Fibroblast of lung (primary cell): ENCODE data around the gene MCF2L. TPM values are rescaled to one million over a fixed set of nuclear protein-coding genes. Genes with fewer than 3 reads are reported as not detected.

Experiments
- DNase-seq, 2 donors: peaks; one replicate each; pipeline versions ENCODE4 v3.0.0 to v3.0.0-alpha.2; 2010; ENCODE audit warnings: low read depth in 2 of 2
- H2AFZ ChIP-seq: 2 replicates; pipeline ENCODE4 v1.5.1; 2012; ENCODE audit warnings: low read length, control low read depth, inconsistent platforms
- H3K27ac ChIP-seq: 2 replicates; pipeline ENCODE4 v1.5.1; 2011; ENCODE audit warnings: low read length, control low read depth; ENCODE audit not compliant: insufficient read depth
- H3K27me3 ChIP-seq: 2 replicates; pipeline ENCODE4 v1.5.1; 2011; ENCODE audit warnings: mild to moderate bottlenecking, low read length; ENCODE audit not compliant: control insufficient read depth, insufficient read depth
- H3K36me3 ChIP-seq: 2 replicates; pipeline ENCODE4 v1.5.1; 2011; ENCODE audit warnings: low read length; ENCODE audit not compliant: control insufficient read depth, insufficient read depth
- H3K4me1 ChIP-seq: 2 replicates; pipeline ENCODE4 v1.5.1; 2011; ENCODE audit warnings: low read length; ENCODE audit not compliant: control insufficient read depth, insufficient read depth; ENCODE audit errors: extremely low read depth
- H3K4me2 ChIP-seq: 2 replicates; pipeline ENCODE4 v1.5.1; 2011; ENCODE audit warnings: low read length, control low read depth; ENCODE audit not compliant: insufficient read depth; ENCODE audit errors: extremely low read depth
- H3K4me3 ChIP-seq, 4 experiments: fragments of 200-600 bp in 1 of 4; sonication (generic) in 1 of 4; replicated peaks in 1 of 4; 2 replicates each; pipeline ENCODE4 v1.5.1; 2011 to 2016; ENCODE audit warnings: low read length in 4 of 4, low read depth in 3 of 4, mild to moderate bottlenecking in 3 of 4, control low read depth in 2 of 4, inconsistent platforms in 1 of 4, mixed read lengths in 1 of 4; ENCODE audit not compliant: insufficient read depth in 1 of 4; ENCODE audit errors: control extremely low read depth in 1 of 4
- H3K79me2 ChIP-seq: 2 replicates; pipeline ENCODE4 v1.5.1; 2012; ENCODE audit warnings: mild to moderate bottlenecking, low read length, inconsistent platforms; ENCODE audit not compliant: control insufficient read depth, insufficient read depth
- H3K9ac ChIP-seq: 2 replicates; pipeline ENCODE4 v1.5.1; 2011; ENCODE audit warnings: mild to moderate bottlenecking, low read length, control low read depth; ENCODE audit not compliant: insufficient read depth
- H3K9me3 ChIP-seq: 2 replicates; pipeline ENCODE4 v1.5.1; 2012; ENCODE audit warnings: low read depth, low read length; ENCODE audit not compliant: control insufficient read depth, insufficient read depth
- H4K20me1 ChIP-seq: 2 replicates; pipeline ENCODE4 v1.5.1; 2011; ENCODE audit warnings: low read length; ENCODE audit not compliant: control insufficient read depth, insufficient read depth; ENCODE audit errors: extremely low read depth
- CTCF ChIP-seq, 2 donors: IDR thresholded peaks in 1 of 2; conservative IDR thresholded peaks in 1 of 2; 1 replicate in 1 of 2; 2 replicates in 1 of 2; pipeline ENCODE4 v1.5.1; 2011 to 2012; ENCODE audit warnings: low read length in 2 of 2, control low read depth in 1 of 2, inconsistent platforms in 1 of 2, low read depth in 1 of 2, mild to moderate bottlenecking in 1 of 2
- EZH2 ChIP-seq: IDR thresholded peaks from 2 replicates; pipeline ENCODE4 v1.5.1; 2012; ENCODE audit warnings: low read length, control low read depth, mild to moderate bottlenecking; ENCODE audit errors: missing control alignments
- polyA plus RNA-seq, 2 donors: library from polyadenylated mRNA; depleted of rRNA in 1 of 2; stranded (reverse) in 1 of 2; unstranded in 1 of 2; fragments of >200 nt; gene quantifications; 2 replicates each; pipeline ENCODE4 v1.2.1, GENCODE V29; 2011 to 2012; ENCODE audit warnings: missing spikeins in 1 of 2
- total RNA-seq: library from RNA; depleted of rRNA; stranded (reverse); fragments of >200 nt; gene quantifications from 2 replicates; pipeline ENCODE4 v1.2.1, GENCODE V29; 2014

MCF2L gene
- total and polyA plus RNA-seq, 2 donors (not counting 1 experiment from before 2014, with no cell fraction given) = 0.18 to 3.3 TPM

DNA sequence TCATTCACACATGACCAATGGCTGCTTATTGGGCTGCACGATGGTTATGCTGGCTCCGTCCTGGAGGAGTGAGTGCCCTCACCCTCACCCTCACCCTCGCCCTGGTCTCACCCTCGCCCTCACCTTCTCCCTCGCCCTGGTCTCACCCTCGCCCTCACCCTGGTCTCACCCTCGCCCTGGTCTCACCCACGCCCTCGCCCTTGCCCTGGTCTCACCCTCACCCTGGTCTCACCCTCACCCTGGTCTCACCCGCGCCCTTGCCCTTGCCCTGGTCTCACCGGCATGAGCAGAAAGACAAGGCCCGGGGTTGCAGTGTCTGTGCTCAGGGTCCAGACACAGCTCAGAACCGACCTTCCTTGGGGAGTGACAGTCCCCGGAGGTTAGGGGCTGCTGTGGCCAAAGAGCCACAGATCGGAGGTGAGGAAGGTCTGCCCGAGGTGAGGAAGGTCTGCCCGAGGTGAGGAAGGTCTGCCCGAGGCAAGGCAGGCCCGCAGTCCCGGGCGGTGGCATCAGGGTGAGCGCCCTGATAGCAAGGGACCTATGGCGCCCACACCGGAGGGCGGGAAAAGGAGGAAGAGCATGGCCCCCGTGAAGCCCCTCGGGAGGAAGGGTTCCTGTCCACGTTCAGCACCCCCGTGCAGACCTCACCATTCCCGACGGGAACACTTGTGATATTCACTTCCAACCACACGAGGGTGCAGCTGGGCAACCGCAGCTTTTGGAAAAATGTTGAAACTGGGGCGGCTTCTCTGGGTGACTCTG is 65.6 kb downstream of the MCF2L start:
- H3K4me3 ChIP-seq = no peak overlapping the region
- no peak overlapping the region for H3K27ac ChIP-seq
- no peaks in the 10 kb centered on the region for H3K4me1 ChIP-seq
- no peaks in the 10 kb centered on the region for H3K79me2 ChIP-seq
- no peak overlapping the region for H2AFZ ChIP-seq
- DNase-seq = peak; percentile 36 to 72
- peak overlapping the region; percentile 75 for H3K4me2 ChIP-seq
- H4K20me1 ChIP-seq = no peaks in the 10 kb centered on the region
- no peaks in the 10 kb centered on the region for H3K9me3 ChIP-seq
- no peaks in the 10 kb centered on the region for H3K27me3 ChIP-seq
- no peak overlapping the region for H3K9ac ChIP-seq
- TF ChIP-seq EZH2 (no peak), CTCF (conservative IDR thresholded peaks at IDR 0.05 in 1 of 2, IDR thresholded peaks at IDR 0.05 in 1 of 2; ENCODE audit: low read depth in 1 of 2, low read length in 2 of 2) (peak; percentile 76 to 78)
- H3K36me3 ChIP-seq = no peaks in the 10 kb centered on the region

- Histone ChIP-seq H3K9ac (no peak overlapping the region), H2AFZ (no peak overlapping the region), H3K27me3 (peaks cover 2% of the 10 kb centered on the region), H3K27ac (no peak overlapping the region), H3K4me3 (peak overlapping the region in 1 of 4 experiments; percentile 14), H3K36me3 (no peaks in the 10 kb centered on the region), H3K4me2 (peak overlapping the region; percentile 75), H3K9me3 (no peaks in the 10 kb centered on the region), H3K4me1 (no peaks in the 10 kb centered on the region), H3K79me2 (no peaks in the 10 kb centered on the region), H4K20me1 (no peaks in the 10 kb centered on the region)
- no peak for DNase-seq
- TF ChIP-seq CTCF (conservative IDR thresholded peaks at IDR 0.05 in 1 of 2, IDR thresholded peaks at IDR 0.05 in 1 of 2; ENCODE audit: low read depth in 1 of 2, low read length in 2 of 2) (no peak), EZH2 (no peak)
Measured at GRCh38 chr13:113035213-113035800, 66.3 kb downstream of the MCF2L start.

DNA sequence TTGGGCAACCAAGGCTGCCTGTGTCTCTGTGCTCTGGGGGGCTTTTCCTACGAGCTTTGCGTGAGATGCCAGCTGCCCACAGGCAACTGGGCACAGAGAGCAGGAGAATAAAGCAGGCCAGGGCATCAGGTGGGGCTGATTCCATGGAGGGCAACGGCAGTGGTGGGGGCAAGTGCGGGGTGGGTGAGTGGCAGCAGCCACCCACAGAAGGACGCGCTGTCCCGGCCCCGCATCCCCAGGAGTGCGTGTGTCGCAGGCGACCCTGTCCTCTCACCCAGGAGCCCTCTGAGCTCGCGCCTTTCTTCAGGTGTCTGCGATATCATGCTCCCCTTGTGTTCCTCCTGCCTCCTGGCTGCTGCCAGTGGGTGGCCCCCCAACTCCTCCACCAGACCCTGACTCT is 67.4 kb downstream of the MCF2L start:
- Histone ChIP-seq H3K79me2 (no peaks in the 10 kb centered on the region), H3K36me3 (no peaks in the 10 kb centered on the region), H4K20me1 (no peaks in the 10 kb centered on the region), H3K9me3 (no peaks in the 10 kb centered on the region), H3K4me3 (no peak overlapping the region), H3K9ac (no peak overlapping the region), H3K4me1 (no peaks in the 10 kb centered on the region), H3K4me2 (no peak overlapping the region), H2AFZ (no peak overlapping the region), H3K27ac (no peak overlapping the region), H3K27me3 (peaks cover 5% of the 10 kb centered on the region)
- TF ChIP-seq CTCF (conservative IDR thresholded peaks at IDR 0.05 in 1 of 2, IDR thresholded peaks at IDR 0.05 in 1 of 2; ENCODE audit: low read depth in 1 of 2, low read length in 2 of 2) = no peak
- DNase-seq = no peak
